ENCODE measurements around the gene STAT3.

STAT3 gene

GRCh38 chr17:42312035-42312284, 76.3 kb downstream of the STAT3 start:
- no peak for DNase-seq (ENCODE audit: low read depth, low spot score)
- Histone ChIP-seq H3K36me3 (ENCODE audit: insufficient read depth, insufficient read length, low read length) (peaks cover 34% of the 10 kb centered on the region), H3K4me3 (ENCODE audit: insufficient read length, low read depth) (no peak overlapping the region), H3K9ac (ENCODE audit: insufficient read length, low read depth) (peak overlapping the region; percentile 43), H3K4me1 (ENCODE audit: insufficient read depth, insufficient read length) (peaks cover 21% of the 10 kb centered on the region), H3K27me3 (ENCODE audit: insufficient read depth, insufficient read length) (no peaks in the 10 kb centered on the region), H3K9me3 (ENCODE audit: insufficient read depth, low read length) (no peaks in the 10 kb centered on the region)
- no peak for TF ChIP-seq YY1 (IDR thresholded peaks at IDR 0.05; ENCODE audit: insufficient read depth, insufficient read length)
- no peak for TF ChIP-seq SUZ12 (IDR thresholded peaks at IDR 0.05; ENCODE audit: extremely low read depth, insufficient read depth, insufficient read length)
- TF ChIP-seq ZNF274 (IDR thresholded peaks at IDR 0.05; ENCODE audit: low read depth, low read length): no peak

- H3K27me3 ChIP-seq (ENCODE audit: insufficient read depth, insufficient read length): no peaks in the 10 kb centered on the region
- no peaks in the 10 kb centered on the region for H3K9me3 ChIP-seq (ENCODE audit: insufficient read depth, low read length)
- no peak for TF ChIP-seq YY1 (IDR thresholded peaks at IDR 0.05; ENCODE audit: insufficient read depth, insufficient read length)
- TF ChIP-seq ZNF274 (IDR thresholded peaks at IDR 0.05; ENCODE audit: low read depth, low read length): no peak
- no peak for TF ChIP-seq SUZ12 (IDR thresholded peaks at IDR 0.05; ENCODE audit: extremely low read depth, insufficient read depth, insufficient read length)
- no peak overlapping the region for H3K4me3 ChIP-seq (ENCODE audit: insufficient read length, low read depth)
- DNase-seq (ENCODE audit: low read depth, low spot score): no peak
- H3K36me3 ChIP-seq (ENCODE audit: insufficient read depth, insufficient read length, low read length): peaks cover 28% of the 10 kb centered on the region
- H3K9ac ChIP-seq (ENCODE audit: insufficient read length, low read depth): peak overlapping the region; percentile 46
- H3K4me1 ChIP-seq (ENCODE audit: insufficient read depth, insufficient read length): peaks cover 20% of the 10 kb centered on the region
These were observed 76.8 kb downstream of the STAT3 start for GRCh38 chr17:42311240-42312034.

- no peaks in the 10 kb centered on the region for H3K9me3 ChIP-seq (ENCODE audit: insufficient read depth, low read length)
- no peak overlapping the region for H3K4me3 ChIP-seq (ENCODE audit: insufficient read length, low read depth)
- no peak for DNase-seq (ENCODE audit: low read depth, low spot score)
- peaks cover 24% of the 10 kb centered on the region for H3K36me3 ChIP-seq (ENCODE audit: insufficient read depth, insufficient read length, low read length)
- no peak for TF ChIP-seq ZNF274 (IDR thresholded peaks at IDR 0.05; ENCODE audit: low read depth, low read length)
- no peak for TF ChIP-seq YY1 (IDR thresholded peaks at IDR 0.05; ENCODE audit: insufficient read depth, insufficient read length)
- no peak for TF ChIP-seq SUZ12 (IDR thresholded peaks at IDR 0.05; ENCODE audit: extremely low read depth, insufficient read depth, insufficient read length)
- peaks cover 19% of the 10 kb centered on the region for H3K4me1 ChIP-seq (ENCODE audit: insufficient read depth, insufficient read length)
- H3K27me3 ChIP-seq (ENCODE audit: insufficient read depth, insufficient read length): no peaks in the 10 kb centered on the region
- peak overlapping the region; percentile 7 for H3K9ac ChIP-seq (ENCODE audit: insufficient read length, low read depth)
These were observed 77.4 kb downstream of the STAT3 start for GRCh38 chr17:42310787-42311215.

GRCh38 chr17:42309986-42310786, 78.1 kb downstream of the STAT3 start:
- TF ChIP-seq SUZ12 (IDR thresholded peaks at IDR 0.05; ENCODE audit: extremely low read depth, insufficient read depth, insufficient read length): no peak
- no peak for TF ChIP-seq YY1 (IDR thresholded peaks at IDR 0.05; ENCODE audit: insufficient read depth, insufficient read length)
- TF ChIP-seq ZNF274 (IDR thresholded peaks at IDR 0.05; ENCODE audit: low read depth, low read length): no peak
- Histone ChIP-seq H3K36me3 (ENCODE audit: insufficient read depth, insufficient read length, low read length) (peaks cover 18% of the 10 kb centered on the region), H3K27me3 (ENCODE audit: insufficient read depth, insufficient read length) (no peaks in the 10 kb centered on the region), H3K4me3 (ENCODE audit: insufficient read length, low read depth) (no peak overlapping the region), H3K9me3 (ENCODE audit: insufficient read depth, low read length) (no peaks in the 10 kb centered on the region), H3K4me1 (ENCODE audit: insufficient read depth, insufficient read length) (peaks cover 15% of the 10 kb centered on the region), H3K9ac (ENCODE audit: insufficient read length, low read depth) (peak overlapping the region; percentile 7)
- DNase-seq (ENCODE audit: low read depth, low spot score): no peak

GRCh38 chr17:42309142-42309541, 79.1 kb downstream of the STAT3 start:
- Histone ChIP-seq H3K4me1 (ENCODE audit: insufficient read depth, insufficient read length) (peaks cover 13% of the 10 kb centered on the region), H3K27me3 (ENCODE audit: insufficient read depth, insufficient read length) (no peaks in the 10 kb centered on the region), H3K9ac (ENCODE audit: insufficient read length, low read depth) (no peak overlapping the region), H3K36me3 (ENCODE audit: insufficient read depth, insufficient read length, low read length) (peaks cover 12% of the 10 kb centered on the region), H3K9me3 (ENCODE audit: insufficient read depth, low read length) (no peaks in the 10 kb centered on the region), H3K4me3 (ENCODE audit: insufficient read length, low read depth) (no peak overlapping the region)
- DNase-seq (ENCODE audit: low read depth, low spot score): no peak
- TF ChIP-seq YY1 (IDR thresholded peaks at IDR 0.05; ENCODE audit: insufficient read depth, insufficient read length): no peak
- no peak for TF ChIP-seq SUZ12 (IDR thresholded peaks at IDR 0.05; ENCODE audit: extremely low read depth, insufficient read depth, insufficient read length)
- TF ChIP-seq ZNF274 (IDR thresholded peaks at IDR 0.05; ENCODE audit: low read depth, low read length): no peak

GRCh38 chr17:42308446-42308845, 79.8 kb downstream of the STAT3 start:
- Histone ChIP-seq H3K36me3 (ENCODE audit: insufficient read depth, insufficient read length, low read length) (peaks cover 5% of the 10 kb centered on the region), H3K4me1 (ENCODE audit: insufficient read depth, insufficient read length) (peaks cover 11% of the 10 kb centered on the region), H3K27me3 (ENCODE audit: insufficient read depth, insufficient read length) (no peaks in the 10 kb centered on the region), H3K4me3 (ENCODE audit: insufficient read length, low read depth) (no peak overlapping the region), H3K9ac (ENCODE audit: insufficient read length, low read depth) (no peak overlapping the region), H3K9me3 (ENCODE audit: insufficient read depth, low read length) (no peaks in the 10 kb centered on the region)
- no peak for TF ChIP-seq ZNF274 (IDR thresholded peaks at IDR 0.05; ENCODE audit: low read depth, low read length)
- no peak for TF ChIP-seq SUZ12 (IDR thresholded peaks at IDR 0.05; ENCODE audit: extremely low read depth, insufficient read depth, insufficient read length)
- TF ChIP-seq YY1 (IDR thresholded peaks at IDR 0.05; ENCODE audit: insufficient read depth, insufficient read length): no peak
- DNase-seq (ENCODE audit: low read depth, low spot score): no peak

GRCh38 chr17:42307362-42307927, 80.8 kb downstream of the STAT3 start:
- Histone ChIP-seq H3K4me3 (ENCODE audit: insufficient read length, low read depth) (no peak overlapping the region), H3K36me3 (ENCODE audit: insufficient read depth, insufficient read length, low read length) (peaks cover 3% of the 10 kb centered on the region), H3K4me1 (ENCODE audit: insufficient read depth, insufficient read length) (peaks cover 7% of the 10 kb centered on the region), H3K9ac (ENCODE audit: insufficient read length, low read depth) (no peak overlapping the region), H3K27me3 (ENCODE audit: insufficient read depth, insufficient read length) (no peaks in the 10 kb centered on the region), H3K9me3 (ENCODE audit: insufficient read depth, low read length) (no peaks in the 10 kb centered on the region)
- TF ChIP-seq SUZ12 (IDR thresholded peaks at IDR 0.05; ENCODE audit: extremely low read depth, insufficient read depth, insufficient read length) (no peak), YY1 (IDR thresholded peaks at IDR 0.05; ENCODE audit: insufficient read depth, insufficient read length) (no peak), ZNF274 (IDR thresholded peaks at IDR 0.05; ENCODE audit: low read depth, low read length) (no peak)
- DNase-seq (ENCODE audit: low read depth, low spot score): no peak

All from NT2/D1 (cell line).